ENCODE measurements around the gene MOCS2. TPM values are rescaled to one million over a fixed set of nuclear protein-coding genes. Genes with fewer than 3 reads are reported as not detected.

The MOCS2 gene
- total RNA-seq, 1 experiment from 2014 or later: 14.4 TPM

DNA sequence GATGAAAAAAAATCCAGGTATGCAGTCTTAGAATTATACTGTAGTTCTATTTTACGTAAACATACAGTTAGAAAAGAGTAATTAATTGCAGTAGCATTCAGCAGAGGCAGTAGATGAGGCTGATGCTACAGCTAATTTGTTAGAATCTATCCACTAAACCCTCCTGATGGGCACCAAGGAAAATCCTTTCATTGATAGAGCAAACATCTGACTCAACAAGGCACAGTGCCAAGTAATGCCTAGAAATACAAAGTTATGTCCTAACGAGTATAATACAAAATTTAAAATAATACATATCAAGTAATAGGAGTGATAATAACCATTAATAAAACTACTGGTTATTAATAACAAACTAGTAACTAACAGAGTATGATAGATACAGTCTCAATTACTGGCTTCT, 9.0 kb downstream of the MOCS2 start:
- CTCF ChIA-PET: no interaction called here
- POLR2A ChIA-PET: no interaction called here
- ATAC-seq: no peak

DNA sequence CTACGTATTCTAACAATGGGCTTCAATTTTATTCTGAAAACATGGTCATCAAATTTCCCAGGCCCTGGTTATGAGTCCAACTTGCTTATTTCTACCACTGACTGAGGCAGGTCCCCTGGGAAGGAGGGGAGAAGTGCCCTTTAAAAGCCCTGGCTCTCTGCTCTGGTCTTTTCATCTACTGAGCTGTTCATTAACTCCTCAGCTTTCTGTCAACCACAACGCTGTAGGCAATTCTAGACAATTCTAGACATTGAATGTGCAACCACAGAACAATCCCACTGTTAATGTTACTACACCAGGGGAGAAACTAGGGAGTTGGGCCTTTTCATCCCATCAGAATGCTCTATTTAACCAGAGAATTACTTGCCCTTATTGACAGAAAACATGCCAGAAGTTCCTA, 10.0 kb downstream of the MOCS2 start:
- Mint-ChIP-seq H3K27me3 (ENCODE audit: low read depth) (no peaks in the 10 kb centered on the region), H3K9me3 (no peaks in the 10 kb centered on the region), H3K4me1 (no peaks in the 10 kb centered on the region), H3K27ac (no peak overlapping the region), H3K36me3 (no peaks in the 10 kb centered on the region), H3K4me3 (no peak overlapping the region)
- DNase-seq (ENCODE audit: low spot score): no peak
- TF ChIP-seq ATF1 (CRISPR knock-in tag; IDR thresholded peaks at IDR 0.05): no peak
- no peak for TF ChIP-seq JAZF1 (CRISPR knock-in tag; IDR thresholded peaks at IDR 0.05)
- no peak for TF ChIP-seq ZBTB21 (CRISPR knock-in tag; IDR thresholded peaks at IDR 0.05; ENCODE audit: borderline replicate concordance)
- TF ChIP-seq, protein P1, sequence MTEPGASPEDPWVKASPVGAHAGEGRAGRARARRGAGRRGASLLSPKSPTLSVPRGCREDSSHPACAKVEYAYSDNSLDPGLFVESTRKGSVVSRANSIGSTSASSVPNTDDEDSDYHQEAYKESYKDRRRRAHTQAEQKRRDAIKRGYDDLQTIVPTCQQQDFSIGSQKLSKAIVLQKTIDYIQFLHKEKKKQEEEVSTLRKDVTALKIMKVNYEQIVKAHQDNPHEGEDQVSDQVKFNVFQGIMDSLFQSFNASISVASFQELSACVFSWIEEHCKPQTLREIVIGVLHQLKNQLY (CRISPR knock-in tag; IDR thresholded peaks at IDR 0.05): no peak
- TF ChIP-seq, protein P2, sequence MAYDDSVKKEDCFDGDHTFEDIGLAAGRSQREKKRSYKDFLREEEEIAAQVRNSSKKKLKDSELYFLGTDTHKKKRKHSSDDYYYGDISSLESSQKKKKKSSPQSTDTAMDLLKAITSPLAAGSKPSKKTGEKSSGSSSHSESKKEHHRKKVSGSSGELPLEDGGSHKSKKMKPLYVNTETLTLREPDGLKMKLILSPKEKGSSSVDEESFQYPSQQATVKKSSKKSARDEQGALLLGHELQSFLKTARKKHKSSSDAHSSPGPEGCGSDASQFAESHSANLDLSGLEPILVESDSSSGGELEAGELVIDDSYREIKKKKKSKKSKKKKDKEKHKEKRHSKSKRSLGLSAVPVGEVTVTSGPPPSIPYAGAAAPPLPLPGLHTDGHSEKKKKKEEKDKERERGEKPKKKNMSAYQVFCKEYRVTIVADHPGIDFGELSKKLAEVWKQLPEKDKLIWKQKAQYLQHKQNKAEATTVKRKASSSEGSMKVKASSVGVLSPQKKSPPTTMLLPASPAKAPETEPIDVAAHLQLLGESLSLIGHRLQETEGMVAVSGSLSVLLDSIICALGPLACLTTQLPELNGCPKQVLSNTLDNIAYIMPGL (CRISPR knock-in tag; IDR thresholded peaks at IDR 0.05): no peak
- no peak for TF ChIP-seq CBFB (CRISPR knock-in tag; IDR thresholded peaks at IDR 0.05; ENCODE audit: low read depth)
- TF ChIP-seq OVOL2 (CRISPR knock-in tag; IDR thresholded peaks at IDR 0.05; ENCODE audit: borderline replicate concordance): no peak
- TF ChIP-seq, protein P3, sequence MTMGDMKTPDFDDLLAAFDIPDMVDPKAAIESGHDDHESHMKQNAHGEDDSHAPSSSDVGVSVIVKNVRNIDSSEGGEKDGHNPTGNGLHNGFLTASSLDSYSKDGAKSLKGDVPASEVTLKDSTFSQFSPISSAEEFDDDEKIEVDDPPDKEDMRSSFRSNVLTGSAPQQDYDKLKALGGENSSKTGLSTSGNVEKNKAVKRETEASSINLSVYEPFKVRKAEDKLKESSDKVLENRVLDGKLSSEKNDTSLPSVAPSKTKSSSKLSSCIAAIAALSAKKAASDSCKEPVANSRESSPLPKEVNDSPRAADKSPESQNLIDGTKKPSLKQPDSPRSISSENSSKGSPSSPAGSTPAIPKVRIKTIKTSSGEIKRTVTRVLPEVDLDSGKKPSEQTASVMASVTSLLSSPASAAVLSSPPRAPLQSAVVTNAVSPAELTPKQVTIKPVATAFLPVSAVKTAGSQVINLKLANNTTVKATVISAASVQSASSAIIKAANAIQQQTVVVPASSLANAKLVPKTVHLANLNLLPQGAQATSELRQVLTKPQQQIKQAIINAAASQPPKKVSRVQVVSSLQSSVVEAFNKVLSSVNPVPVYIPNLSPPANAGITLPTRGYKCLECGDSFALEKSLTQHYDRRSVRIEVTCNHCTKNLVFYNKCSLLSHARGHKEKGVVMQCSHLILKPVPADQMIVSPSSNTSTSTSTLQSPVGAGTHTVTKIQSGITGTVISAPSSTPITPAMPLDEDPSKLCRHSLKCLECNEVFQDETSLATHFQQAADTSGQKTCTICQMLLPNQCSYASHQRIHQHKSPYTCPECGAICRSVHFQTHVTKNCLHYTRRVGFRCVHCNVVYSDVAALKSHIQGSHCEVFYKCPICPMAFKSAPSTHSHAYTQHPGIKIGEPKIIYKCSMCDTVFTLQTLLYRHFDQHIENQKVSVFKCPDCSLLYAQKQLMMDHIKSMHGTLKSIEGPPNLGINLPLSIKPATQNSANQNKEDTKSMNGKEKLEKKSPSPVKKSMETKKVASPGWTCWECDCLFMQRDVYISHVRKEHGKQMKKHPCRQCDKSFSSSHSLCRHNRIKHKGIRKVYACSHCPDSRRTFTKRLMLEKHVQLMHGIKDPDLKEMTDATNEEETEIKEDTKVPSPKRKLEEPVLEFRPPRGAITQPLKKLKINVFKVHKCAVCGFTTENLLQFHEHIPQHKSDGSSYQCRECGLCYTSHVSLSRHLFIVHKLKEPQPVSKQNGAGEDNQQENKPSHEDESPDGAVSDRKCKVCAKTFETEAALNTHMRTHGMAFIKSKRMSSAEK (CRISPR knock-in tag; IDR thresholded peaks at IDR 0.05; ENCODE audit: borderline replicate concordance): no peak
- TF ChIP-seq SP1 (CRISPR knock-in tag; conservative IDR thresholded peaks at IDR 0.05): no peak
- POLR2A ChIA-PET: no interaction called here
- CTCF ChIA-PET: interaction anchor here (1.2 to 1.4 kb wide), 2 partner anchors 64 to 151 kb away, joined by 3 to 5 read pairs; no protein-coding TSS in a partner anchor
- no peak for ATAC-seq

More for the DNA sequence above, 9.0 kb downstream of the MOCS2 start:
- Mint-ChIP-seq H3K9me3 (no peaks in the 10 kb centered on the region), H3K36me3 (no peaks in the 10 kb centered on the region), H3K27me3 (ENCODE audit: low read depth) (no peaks in the 10 kb centered on the region), H3K4me1 (no peaks in the 10 kb centered on the region), H3K4me3 (no peak overlapping the region), H3K27ac (no peak overlapping the region)
- TF ChIP-seq, protein P4, sequence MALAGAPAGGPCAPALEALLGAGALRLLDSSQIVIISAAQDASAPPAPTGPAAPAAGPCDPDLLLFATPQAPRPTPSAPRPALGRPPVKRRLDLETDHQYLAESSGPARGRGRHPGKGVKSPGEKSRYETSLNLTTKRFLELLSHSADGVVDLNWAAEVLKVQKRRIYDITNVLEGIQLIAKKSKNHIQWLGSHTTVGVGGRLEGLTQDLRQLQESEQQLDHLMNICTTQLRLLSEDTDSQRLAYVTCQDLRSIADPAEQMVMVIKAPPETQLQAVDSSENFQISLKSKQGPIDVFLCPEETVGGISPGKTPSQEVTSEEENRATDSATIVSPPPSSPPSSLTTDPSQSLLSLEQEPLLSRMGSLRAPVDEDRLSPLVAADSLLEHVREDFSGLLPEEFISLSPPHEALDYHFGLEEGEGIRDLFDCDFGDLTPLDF (CRISPR knock-in tag; IDR thresholded peaks at IDR 0.05): no peak
- TF ChIP-seq CREM (CRISPR knock-in tag; IDR thresholded peaks at IDR 0.05): no peak
- no peak for DNase-seq (ENCODE audit: low spot score)

DNA sequence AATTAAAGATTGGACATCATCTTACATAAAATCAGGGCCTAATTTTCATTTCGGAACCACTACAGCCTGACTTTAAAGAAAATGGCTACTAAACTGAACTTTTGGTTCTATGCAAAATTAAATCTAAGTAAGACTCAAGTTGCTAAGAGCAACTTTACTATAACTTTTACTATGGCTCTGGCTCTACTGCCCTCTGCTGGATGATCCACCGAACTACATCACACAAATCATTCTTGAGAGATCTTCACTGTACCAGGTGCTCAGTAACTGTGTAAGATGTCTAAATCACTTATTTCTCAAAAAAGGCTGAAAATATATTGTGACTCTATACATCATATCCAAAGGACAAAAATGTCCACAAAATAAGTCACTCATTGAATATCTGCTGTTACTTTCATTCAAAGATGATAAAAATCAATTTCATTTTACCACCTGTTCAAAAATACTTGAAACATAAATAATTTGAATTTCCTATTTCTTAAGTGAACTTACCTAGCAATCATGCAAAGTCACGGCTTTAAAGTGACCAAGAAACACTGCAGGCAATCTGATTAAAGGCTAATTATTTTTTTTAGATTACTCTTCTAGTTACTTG, 13.5 kb downstream of the MOCS2 start:
- Mint-ChIP-seq H3K27me3 (ENCODE audit: low read depth) (no peaks in the 10 kb centered on the region), H3K9me3 (no peaks in the 10 kb centered on the region), H3K36me3 (no peaks in the 10 kb centered on the region), H3K4me1 (no peaks in the 10 kb centered on the region), H3K27ac (no peak overlapping the region), H3K4me3 (no peak overlapping the region)
- DNase-seq (ENCODE audit: low spot score): peak; percentile 60
- ATAC-seq: peak; percentile 39; the same call in 1 of the 2 replicates
- CTCF ChIA-PET: interaction anchor here (0.8 to 3.6 kb wide), 4 partner anchors 13 to 147 kb away, joined by 3 to 42 read pairs (median 4); partner anchors contain the start of gene MOCS2
- TF ChIP-seq, protein P5, sequence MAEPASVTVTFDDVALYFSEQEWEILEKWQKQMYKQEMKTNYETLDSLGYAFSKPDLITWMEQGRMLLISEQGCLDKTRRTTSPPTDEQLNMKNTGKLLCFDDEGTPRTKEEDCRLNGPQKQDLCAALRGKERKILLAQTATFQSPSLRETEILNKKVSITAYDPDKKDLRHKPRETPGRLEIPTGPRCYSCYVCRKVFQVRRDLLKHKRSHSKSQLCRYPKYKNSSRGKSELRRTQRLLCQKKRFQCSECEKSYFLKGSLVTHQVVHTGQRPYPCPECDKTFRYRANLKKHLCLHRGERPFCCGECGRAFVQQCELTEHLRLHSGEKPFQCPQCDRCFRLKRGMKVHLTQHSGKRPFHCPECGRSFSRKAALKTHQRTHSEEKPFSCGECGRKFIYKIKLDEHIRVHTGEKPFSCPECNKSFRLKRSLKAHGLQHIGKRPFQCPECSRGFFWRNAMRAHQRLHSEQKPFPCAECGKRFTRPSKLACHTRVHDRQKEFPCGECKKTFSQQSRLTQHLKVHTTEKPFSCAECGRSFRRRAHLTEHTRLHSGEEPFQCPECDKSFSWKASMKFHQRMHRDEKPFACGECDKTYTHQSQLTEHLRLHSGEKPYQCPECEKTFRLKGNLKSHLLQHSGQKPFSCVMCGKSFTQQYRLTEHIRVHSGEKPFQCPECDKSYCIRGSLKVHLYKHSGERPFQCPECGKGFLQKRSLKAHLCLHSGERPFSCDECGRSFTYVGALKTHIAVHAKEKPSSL (CRISPR knock-in tag; conservative IDR thresholded peaks at IDR 0.05): no peak
- TF ChIP-seq, protein P6, sequence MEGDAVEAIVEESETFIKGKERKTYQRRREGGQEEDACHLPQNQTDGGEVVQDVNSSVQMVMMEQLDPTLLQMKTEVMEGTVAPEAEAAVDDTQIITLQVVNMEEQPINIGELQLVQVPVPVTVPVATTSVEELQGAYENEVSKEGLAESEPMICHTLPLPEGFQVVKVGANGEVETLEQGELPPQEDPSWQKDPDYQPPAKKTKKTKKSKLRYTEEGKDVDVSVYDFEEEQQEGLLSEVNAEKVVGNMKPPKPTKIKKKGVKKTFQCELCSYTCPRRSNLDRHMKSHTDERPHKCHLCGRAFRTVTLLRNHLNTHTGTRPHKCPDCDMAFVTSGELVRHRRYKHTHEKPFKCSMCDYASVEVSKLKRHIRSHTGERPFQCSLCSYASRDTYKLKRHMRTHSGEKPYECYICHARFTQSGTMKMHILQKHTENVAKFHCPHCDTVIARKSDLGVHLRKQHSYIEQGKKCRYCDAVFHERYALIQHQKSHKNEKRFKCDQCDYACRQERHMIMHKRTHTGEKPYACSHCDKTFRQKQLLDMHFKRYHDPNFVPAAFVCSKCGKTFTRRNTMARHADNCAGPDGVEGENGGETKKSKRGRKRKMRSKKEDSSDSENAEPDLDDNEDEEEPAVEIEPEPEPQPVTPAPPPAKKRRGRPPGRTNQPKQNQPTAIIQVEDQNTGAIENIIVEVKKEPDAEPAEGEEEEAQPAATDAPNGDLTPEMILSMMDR (IDR thresholded peaks at IDR 0.05): peak; percentile 73
- POLR2A ChIA-PET: no interaction called here

Measured in WTC11 (cell line).